OCI-LY3 (cell line): Measurements from ENCODE around the gene PDIA5.
A peak's percentile ranks its signal among the peaks of the same experiment; 100 is the strongest.

Experiments used
- H2AFZ ChIP-seq: fragments of 200-600, 300-600 bp; shearing (Covaris generic); 2 replicates; pipeline ENCODE4 v1.6.0; 2014; ENCODE audit warnings: antibody characterized with exemption, low read depth, low read length
- H3K27ac ChIP-seq: fragments of 200-600, 300-600 bp; sonication (generic); 2 replicates; pipeline ENCODE4 v1.5.1; 2014; ENCODE audit warnings: mild to moderate bottlenecking, low read length, moderate library complexity, mixed read lengths
- H3K27me3 ChIP-seq: fragments of 200-600, 300-600 bp; sonication (generic); 2 replicates; pipeline ENCODE4 v1.6.1; 2014; ENCODE audit warnings: low read depth, low read length, mixed read lengths
- H3K36me3 ChIP-seq: fragments of 200-600, 300-600 bp; sonication (generic); replicated peaks from 2 replicates; pipeline ENCODE3; 2014; ENCODE audit warnings: low read depth, low read length, mixed read lengths
- H3K4me1 ChIP-seq: fragments of 300-600, 200-600 bp; sonication (generic); 2 replicates; pipeline ENCODE4 v1.6.1; 2014; ENCODE audit warnings: low read length, mixed read lengths
- H3K4me2 ChIP-seq: fragments of 200-600, 300-600 bp; sonication (generic); 2 replicates; pipeline ENCODE4 v1.6.1; 2014; ENCODE audit warnings: low read length, mixed read lengths
- H3K4me3 ChIP-seq: fragments of 300-600, 200-600 bp; sonication (generic); 2 replicates; pipeline ENCODE4 v1.5.1; 2014; ENCODE audit warnings: antibody characterized with exemption, mild to moderate bottlenecking, low read length, moderate library complexity
- H3K79me2 ChIP-seq: fragments of 300-600, 200-600 bp; shearing (Covaris generic); 2 replicates; pipeline ENCODE4 v1.6.1; 2014; ENCODE audit warnings: mild to moderate bottlenecking, low read length, mixed read lengths
- H3K9ac ChIP-seq: fragments of 300-600, 200-600 bp; shearing (Covaris generic); 2 replicates; pipeline ENCODE4 v1.6.0; 2014; ENCODE audit warnings: mild to moderate bottlenecking, low read length, moderate library complexity
- H3K9me3 ChIP-seq: fragments of 200-600, 300-600 bp; shearing (Covaris generic); 2 replicates; pipeline ENCODE4 v1.6.1; 2014; ENCODE audit warnings: low read length, mixed read lengths; ENCODE audit not compliant: insufficient read depth
- H4K20me1 ChIP-seq: fragments of 200-600, 300-600 bp; sonication (generic); 2 replicates; pipeline ENCODE4 v1.6.1; 2016; ENCODE audit warnings: low read length, mixed read lengths; ENCODE audit not compliant: insufficient read depth
- EZH2phosphoT487 ChIP-seq: fragments of 200-600 bp; shearing (Covaris generic); IDR thresholded peaks from 2 replicates; pipeline ENCODE4 v1.6.1; 2018; ENCODE audit warnings: antibody characterized with exemption, mixed run types, low read depth
- TF ChIP-seq, protein P1 (sequence below): fragments of 200-600, 300-600 bp; sonication (generic); IDR thresholded peaks from 2 replicates; pipeline ENCODE4 v1.5.1; 2014; ENCODE audit warnings: antibody characterized with exemption, low read length, low read depth

Gene PDIA5

DNA sequence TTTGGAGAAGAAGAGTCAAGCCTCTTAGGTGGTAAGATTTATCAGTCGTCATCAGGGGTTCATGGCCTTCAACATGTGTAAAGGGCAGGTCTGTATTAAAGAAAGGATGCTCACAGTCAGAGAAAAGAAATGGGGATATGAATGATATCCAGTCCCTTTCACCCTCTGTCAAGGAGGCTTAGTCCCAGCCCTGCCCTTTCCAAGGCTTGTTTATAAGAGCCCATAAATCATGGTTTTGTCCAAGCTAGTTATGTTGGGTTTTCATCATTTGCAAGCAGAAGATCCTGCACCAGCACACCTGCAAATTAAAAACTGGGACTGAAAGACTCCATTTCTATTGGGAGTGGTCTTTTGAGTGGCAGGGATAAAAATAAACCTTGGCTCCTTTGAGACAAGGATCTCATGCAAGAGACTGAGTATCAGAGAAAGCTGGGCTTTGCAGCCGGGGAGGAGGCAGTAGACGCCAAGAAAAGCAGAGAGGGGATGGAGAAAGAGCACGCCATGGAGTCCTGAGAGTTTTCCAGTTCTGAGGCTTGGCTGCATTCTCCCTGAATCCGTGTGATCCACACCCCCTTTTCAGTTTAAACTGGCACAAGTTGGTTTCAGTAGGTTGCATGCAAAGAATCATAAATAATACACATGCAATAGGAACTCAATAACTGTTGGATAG, 12.6 kb upstream of the PDIA5 start:
- no peak overlapping the region for H2AFZ ChIP-seq
- no peak overlapping the region for H3K4me2 ChIP-seq
- H3K27me3 ChIP-seq, result 0 out of 2 replicates have a peak, but pooled peaks cover 3% of the 10 kb centered on the region
- H3K27ac ChIP-seq, result no peak overlapping the region
- no peaks in the 10 kb centered on the region for H4K20me1 ChIP-seq
- peaks cover 14% of the 10 kb centered on the region; the same call in 1 of the 2 replicates for H3K4me1 ChIP-seq
- H3K79me2 ChIP-seq, result no peaks in the 10 kb centered on the region
- H3K36me3 ChIP-seq, result no peaks in the 10 kb centered on the region
- H3K9ac ChIP-seq, result no peak overlapping the region
- TF ChIP-seq EZH2phosphoT487, result no peak
- TF ChIP-seq, protein P1, sequence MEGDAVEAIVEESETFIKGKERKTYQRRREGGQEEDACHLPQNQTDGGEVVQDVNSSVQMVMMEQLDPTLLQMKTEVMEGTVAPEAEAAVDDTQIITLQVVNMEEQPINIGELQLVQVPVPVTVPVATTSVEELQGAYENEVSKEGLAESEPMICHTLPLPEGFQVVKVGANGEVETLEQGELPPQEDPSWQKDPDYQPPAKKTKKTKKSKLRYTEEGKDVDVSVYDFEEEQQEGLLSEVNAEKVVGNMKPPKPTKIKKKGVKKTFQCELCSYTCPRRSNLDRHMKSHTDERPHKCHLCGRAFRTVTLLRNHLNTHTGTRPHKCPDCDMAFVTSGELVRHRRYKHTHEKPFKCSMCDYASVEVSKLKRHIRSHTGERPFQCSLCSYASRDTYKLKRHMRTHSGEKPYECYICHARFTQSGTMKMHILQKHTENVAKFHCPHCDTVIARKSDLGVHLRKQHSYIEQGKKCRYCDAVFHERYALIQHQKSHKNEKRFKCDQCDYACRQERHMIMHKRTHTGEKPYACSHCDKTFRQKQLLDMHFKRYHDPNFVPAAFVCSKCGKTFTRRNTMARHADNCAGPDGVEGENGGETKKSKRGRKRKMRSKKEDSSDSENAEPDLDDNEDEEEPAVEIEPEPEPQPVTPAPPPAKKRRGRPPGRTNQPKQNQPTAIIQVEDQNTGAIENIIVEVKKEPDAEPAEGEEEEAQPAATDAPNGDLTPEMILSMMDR, result no peak
- no peaks in the 10 kb centered on the region for H3K9me3 ChIP-seq
- H3K4me3 ChIP-seq, result no peak overlapping the region

DNA sequence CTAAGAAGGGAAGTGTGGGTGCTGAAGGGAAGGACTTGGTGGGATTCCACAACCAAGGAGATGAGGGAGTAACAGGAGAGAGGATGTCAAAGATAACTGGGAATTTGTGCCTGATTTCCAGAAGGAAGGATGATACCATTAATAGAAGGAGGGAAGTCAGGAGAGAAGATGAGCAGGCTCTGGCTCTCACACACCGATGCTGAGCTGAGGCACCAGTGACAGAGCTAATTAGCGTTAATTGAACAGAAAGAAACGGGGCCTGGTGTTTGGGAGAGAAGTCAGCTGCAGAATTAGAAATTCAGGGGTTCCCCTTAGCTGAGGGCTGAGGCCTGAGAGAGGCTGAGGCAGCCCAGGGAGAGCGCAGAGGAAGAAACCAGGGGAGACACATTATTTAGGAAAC, 11.9 kb upstream of the PDIA5 start:
- H3K27me3 ChIP-seq, result 0 out of 2 replicates have a peak, but pooled peaks cover 3% of the 10 kb centered on the region
- H2AFZ ChIP-seq, result peak overlapping the region; percentile 56; the same call in 1 of the 2 replicates
- no peak overlapping the region for H3K27ac ChIP-seq
- H3K4me1 ChIP-seq, result peaks cover 14% of the 10 kb centered on the region; the same call in 1 of the 2 replicates
- H3K9ac ChIP-seq, result no peak overlapping the region
- peak overlapping the region; percentile 15; the same call in 1 of the 2 replicates for H3K4me2 ChIP-seq
- no peak overlapping the region for H3K4me3 ChIP-seq
- H3K9me3 ChIP-seq, result no peaks in the 10 kb centered on the region
- no peaks in the 10 kb centered on the region for H3K36me3 ChIP-seq
- H4K20me1 ChIP-seq, result no peaks in the 10 kb centered on the region
- no peaks in the 10 kb centered on the region for H3K79me2 ChIP-seq
- TF ChIP-seq EZH2phosphoT487, result no peak
- TF ChIP-seq, protein P1, result no peak

DNA sequence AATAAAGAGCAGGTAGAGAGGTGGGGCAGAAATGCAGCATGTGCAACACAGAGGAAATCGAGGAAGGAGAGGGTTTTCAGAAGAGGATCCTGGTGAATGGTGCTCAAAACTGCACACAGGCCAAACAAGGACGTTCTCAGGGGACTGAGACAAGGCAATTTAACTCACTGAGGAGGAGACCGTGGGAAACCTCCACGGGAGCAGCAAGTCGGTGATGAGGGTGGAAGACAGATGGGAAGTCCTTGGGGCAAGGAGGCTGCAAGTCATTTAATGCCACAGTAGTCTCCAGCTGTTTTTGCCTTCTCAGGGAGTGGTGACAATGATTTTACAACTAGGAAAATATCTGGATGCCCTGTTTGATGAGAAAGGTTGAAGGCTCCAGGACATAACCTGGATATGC, 11.5 kb upstream of the PDIA5 start:
- no peak for TF ChIP-seq EZH2phosphoT487
- TF ChIP-seq, protein P1, result no peak
- Histone ChIP-seq H3K27ac (no peak overlapping the region), H3K9me3 (no peaks in the 10 kb centered on the region), H3K36me3 (no peaks in the 10 kb centered on the region), H2AFZ (peak overlapping the region; percentile 56; the same call in 1 of the 2 replicates), H3K4me1 (peaks cover 14% of the 10 kb centered on the region; the same call in 1 of the 2 replicates), H3K9ac (no peak overlapping the region), H3K4me3 (no peak overlapping the region), H3K27me3 (0 out of 2 replicates have a peak, but pooled peaks cover 3% of the 10 kb centered on the region), H3K79me2 (no peaks in the 10 kb centered on the region), H4K20me1 (no peaks in the 10 kb centered on the region), H3K4me2 (peak overlapping the region; percentile 15; the same call in 1 of the 2 replicates)

DNA sequence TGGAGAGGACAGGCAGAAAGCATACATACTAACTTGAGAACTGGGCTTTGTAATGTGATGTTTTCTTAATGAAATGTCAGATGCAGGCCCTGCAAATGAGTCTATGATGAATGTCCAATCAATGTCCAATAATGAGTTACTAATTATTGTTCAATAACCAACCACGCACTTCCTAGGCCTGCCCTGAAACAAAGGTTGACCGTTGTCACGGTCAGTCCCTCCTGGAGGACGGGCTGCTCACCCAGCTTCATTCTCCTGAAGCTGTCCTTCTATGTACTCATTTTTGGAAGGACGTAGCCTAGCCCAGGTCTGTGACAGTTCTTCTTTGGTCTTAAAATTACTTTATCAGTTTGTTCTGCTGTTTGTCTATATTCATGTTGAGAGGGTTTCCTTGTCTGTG, 8.3 kb upstream of the PDIA5 start:
- no peak overlapping the region for H3K9ac ChIP-seq
- H3K9me3 ChIP-seq, result no peaks in the 10 kb centered on the region
- no peaks in the 10 kb centered on the region for H4K20me1 ChIP-seq
- peaks cover 10% of the 10 kb centered on the region; the same call in 1 of the 2 replicates for H3K4me1 ChIP-seq
- no peak overlapping the region for H3K4me2 ChIP-seq
- no peak overlapping the region for H2AFZ ChIP-seq
- H3K27ac ChIP-seq, result no peak overlapping the region
- no peaks in the 10 kb centered on the region for H3K79me2 ChIP-seq
- TF ChIP-seq, protein P1, result no peak
- TF ChIP-seq EZH2phosphoT487, result no peak
- H3K4me3 ChIP-seq, result no peak overlapping the region
- 0 out of 2 replicates have a peak, but pooled peaks cover 3% of the 10 kb centered on the region for H3K27me3 ChIP-seq
- no peaks in the 10 kb centered on the region for H3K36me3 ChIP-seq
